CMK (cell line): ENCODE results near the gene ACSF3.
"Not testable (repeated sequence)": the region's sequence is repeated elsewhere in the genome, so short reads cannot be mapped to it uniquely, and the experiment has no call there.

Experiments used
- DNase-seq: peaks from one replicate; pipeline ENCODE4 v3.0.0-alpha.2; 2010; ENCODE audit warnings: low read depth

ACSF3 gene

GRCh38 chr16:89055894-89056555 lies 37.6 kb upstream of the ACSF3 start:
- no peak for DNase-seq

- no peak for DNase-seq
These were observed 37.1 kb upstream of the ACSF3 start for GRCh38 chr16:89056592-89056991.

- DNase-seq = no peak
These were observed 35.9 kb upstream of the ACSF3 start for GRCh38 chr16:89057738-89058137.

DNA sequence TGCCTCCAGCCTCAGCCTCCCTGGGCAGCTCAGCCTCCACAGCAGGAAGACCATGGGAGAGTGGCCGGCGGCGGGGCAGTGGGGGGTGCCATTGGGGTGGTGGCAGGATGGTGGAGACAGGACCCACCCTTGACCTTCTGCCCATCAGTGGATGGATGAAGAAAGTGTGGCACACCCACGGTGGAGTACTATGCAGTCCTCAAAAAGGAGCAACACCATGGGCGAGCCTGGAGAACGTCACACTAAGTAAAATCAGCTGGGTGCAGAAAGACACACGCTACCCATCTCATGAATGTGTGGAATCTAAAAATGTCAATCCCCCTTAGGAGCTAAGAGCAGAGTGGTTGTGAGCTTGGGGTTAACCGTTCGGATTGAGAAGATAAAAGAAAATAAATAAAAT lies 34.8 kb upstream of the ACSF3 start:
- no peak for DNase-seq

- no peak for DNase-seq
These were observed 33.4 kb upstream of the ACSF3 start for GRCh38 chr16:89060207-89060794.

DNA sequence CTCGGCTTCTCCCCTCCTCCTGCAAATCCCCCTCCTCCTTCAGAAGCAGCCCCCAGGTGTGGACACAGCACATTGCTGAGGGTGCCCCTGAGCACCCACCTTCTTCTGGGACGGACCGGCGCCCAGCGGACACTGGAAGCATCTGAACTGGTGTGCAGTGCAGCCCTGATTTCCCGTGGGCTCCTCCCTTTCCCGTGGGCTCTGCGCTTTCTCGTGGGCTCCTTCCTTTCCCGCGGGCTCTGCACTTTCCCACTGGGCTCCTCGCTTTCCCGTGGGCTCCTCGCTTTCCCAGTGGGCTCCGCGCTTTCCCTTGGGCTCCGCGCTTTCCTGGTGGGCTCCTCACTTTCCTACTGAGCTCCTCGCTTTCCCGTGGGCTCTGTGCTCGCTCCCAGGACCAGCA lies 32.6 kb upstream of the ACSF3 start:
- DNase-seq = no peak

DNA sequence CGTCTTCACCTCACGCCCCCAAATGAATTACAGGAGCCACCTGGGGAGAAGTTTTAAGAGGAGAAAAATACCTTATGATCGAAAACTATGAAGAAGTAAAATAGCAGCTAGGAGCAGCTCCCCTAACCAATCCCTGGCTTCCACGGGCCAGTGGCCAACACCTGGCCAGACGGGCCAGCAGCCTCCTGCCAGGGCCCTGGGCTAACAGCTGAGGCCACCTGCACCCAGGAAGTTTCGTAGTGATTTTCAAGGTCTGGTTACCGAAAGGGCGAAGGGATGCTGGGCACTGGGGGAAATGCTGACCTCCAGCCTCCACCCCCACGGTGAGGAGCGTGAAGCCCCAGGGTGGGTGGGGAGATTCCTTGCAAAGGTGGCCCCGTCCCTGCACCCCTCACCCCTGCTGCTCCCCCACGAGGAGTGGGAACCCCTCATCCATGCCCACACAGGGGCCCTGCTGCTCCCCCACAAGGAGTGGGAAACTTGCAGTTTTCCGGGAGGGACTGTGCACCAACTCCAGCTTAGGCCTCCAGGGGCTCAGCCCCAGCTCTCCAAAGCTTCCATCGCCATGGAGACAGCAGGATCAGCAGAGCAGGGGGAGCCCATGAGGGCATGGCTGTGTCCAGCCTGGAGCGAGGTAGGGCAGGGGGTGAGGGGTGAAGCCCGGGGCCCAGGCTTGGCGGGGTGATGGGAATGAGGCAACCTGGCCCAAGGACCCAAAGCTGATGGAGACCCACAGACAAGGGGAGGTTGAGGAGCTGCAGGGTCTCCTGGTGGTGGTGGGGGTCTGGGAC lies 31.9 kb upstream of the ACSF3 start:
- no peak for DNase-seq

DNA sequence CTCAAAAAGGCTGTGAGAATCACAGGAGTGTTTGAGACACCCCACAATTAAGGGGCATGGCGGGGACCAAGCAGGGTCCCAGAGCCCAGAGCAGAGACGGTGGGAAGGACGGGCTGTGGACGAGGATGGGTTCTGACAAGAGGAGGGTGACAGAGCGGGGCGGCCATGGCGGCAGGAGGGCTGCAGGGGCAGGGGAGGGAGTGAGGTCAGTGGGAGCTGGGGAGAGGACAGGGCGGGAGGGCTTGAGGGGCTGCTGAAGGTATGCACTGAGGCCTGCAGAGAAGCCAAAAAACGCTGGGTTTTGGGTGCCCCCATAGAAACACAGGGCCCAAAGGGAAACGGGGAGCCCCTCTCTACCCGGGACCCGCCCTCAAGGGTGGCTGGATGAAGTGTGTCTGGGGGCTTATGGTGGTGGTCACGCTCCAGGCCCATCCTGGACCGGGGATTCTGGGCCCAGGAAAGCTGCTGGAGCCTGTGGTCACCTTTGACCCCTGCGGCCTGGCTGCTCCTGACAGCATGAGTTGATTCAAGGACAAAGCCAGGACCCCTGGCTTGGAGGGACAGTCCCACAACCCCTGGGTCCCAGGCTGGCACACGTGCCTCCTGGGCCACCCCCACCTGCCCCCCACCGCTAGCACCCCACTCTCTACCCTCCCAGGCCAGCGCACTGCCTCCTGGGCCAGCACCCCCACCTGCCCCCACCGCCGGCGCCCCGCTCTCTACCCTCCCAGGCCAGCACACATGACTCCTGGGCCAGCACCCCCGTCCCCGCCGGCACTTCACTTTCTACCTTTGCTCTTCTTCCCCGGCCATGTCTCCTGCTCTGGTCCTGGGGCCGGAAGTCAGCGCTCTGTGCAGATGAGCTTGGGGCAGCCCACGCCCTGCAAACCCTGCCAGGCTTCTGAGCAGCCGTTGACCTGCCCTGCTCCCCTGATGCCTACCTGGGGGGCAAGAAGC lies 31.0 kb upstream of the ACSF3 start:
- DNase-seq = no peak

DNA sequence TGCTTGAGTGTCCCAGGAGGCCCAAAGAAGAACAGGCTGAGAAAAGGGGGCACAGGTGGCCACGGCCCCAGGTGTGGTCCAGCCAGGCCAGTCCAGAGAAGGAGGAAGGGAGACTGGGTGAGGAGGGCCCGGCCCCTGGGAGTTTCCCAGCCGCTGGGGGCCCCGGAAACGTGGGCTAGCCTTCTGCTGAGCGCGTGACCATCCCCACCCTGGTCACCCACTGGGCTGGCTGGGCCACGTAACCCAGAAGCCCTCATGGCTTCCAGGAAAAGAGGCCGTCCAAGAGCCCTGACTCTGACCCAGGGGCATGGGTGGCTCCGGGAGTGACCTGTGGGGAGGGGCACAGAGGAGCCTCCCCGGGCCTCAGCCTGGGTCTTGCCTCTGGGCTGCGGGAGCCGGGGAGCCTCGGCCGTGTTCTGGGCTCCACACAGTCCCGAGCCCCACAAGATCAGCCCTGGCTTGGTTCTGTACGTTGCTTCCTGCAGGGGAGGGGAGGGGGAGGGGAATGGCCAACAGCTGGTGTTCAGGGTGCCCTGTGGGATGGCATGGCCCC lies 29.8 kb upstream of the ACSF3 start:
- DNase-seq = no peak

GRCh38 chr16:89064606-89065457 lies 28.8 kb upstream of the ACSF3 start:
- no peak for DNase-seq

- no peak for DNase-seq
These were observed 28.2 kb upstream of the ACSF3 start for GRCh38 chr16:89065458-89065822.

- no peak for DNase-seq
These were observed 26.9 kb upstream of the ACSF3 start for GRCh38 chr16:89066721-89067120.

GRCh38 chr16:89067677-89068443 lies 25.8 kb upstream of the ACSF3 start:
- DNase-seq = no peak

GRCh38 chr16:89068814-89069616 lies 24.6 kb upstream of the ACSF3 start:
- not testable (repeated sequence) for DNase-seq

DNA sequence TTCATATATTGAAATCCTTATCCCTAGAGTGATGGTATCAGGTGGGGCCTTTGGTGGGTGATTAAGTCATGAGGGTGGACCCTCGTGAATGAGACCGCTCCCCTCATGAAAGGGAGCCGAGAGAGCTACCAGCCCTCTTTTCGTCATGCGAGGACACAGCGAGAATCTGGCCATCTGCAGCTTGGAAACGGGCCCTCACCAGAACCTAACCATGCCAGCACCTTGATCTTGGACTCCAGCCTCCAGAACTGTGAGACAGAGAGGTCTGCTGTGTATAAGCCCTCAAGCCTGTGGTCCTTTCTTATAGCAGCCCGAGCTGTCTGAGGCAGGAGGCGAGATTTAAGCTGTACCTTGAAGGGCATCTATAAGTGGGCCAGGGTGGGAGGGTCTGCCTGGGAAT lies 23.7 kb upstream of the ACSF3 start:
- DNase-seq = no peak

GRCh38 chr16:89070590-89070989 lies 23.1 kb upstream of the ACSF3 start:
- DNase-seq = no peak

DNA sequence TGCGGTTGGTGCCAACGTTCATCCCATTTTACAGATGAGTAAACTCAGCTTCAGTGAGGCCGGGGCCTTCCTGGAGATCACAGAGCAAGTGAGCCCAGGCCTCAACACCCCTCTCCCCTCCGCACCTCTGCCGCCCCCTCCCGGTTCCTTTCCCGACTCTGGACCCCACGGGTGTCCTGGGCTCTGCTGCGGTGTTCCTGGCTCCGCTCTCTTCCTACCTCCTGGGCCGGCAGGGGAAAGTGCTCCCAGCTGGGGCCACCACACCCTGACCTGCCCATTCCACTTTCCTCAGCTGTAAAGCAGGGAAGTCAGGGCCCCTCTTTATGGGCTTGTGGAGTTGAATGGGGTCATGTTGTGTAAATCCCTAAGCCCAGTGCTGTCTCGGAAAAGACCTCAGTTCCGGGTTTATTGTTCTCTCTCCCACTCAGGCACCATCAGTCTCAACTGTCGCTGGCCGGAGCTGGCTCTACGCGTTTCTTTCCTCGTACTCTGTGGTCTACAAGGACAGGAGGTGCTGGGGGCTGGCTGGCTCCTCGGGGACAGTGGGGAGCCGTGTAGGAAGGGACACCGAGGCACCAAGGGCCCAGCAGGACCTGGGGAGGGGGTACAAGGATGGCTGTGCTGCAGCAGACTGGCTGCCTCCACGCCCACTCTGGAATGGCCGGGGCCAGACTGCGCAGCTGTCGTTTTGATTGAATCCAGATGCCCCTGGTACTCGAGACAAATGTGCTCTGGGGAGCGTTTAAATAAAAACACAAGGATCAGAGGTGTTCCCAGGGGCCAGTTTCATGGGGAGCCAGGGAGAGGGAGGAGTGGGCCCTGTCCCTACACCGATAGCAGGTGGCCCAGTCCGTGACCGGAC lies 21.7 kb upstream of the ACSF3 start:
- DNase-seq = no peak

DNA sequence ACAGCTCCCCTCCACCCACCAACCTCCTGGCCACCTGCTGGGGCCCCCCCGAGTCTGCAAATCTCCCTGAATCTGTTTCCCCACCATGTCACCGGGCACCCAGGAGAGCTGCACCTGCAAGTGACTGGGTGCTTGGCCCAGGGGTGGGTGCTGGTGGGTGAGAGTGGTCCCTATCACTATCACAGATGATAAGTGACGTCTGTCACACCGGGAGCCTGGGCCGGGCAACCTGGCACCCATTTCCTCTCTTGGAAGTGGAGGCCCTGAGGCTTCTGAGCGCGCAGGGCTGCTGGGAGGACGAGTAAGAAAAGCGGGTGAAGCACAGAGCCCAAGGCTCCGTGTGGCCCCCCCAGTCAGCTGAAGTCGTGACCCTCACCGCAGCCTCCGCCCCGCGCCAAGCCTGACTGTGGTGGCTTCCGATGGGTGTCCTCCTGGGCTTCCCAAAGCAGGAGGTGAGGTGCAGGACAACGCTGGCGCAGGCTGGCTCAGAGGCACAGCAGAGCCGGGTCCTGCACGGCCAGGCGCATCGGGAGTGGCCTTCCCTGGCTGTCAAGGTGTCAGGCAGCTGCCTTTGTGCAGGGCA lies 21.0 kb upstream of the ACSF3 start:
- DNase-seq = no peak
